Measurements from ENCODE around the gene CHMP2A.
"Not testable (repeated sequence)": the region's sequence is repeated elsewhere in the genome, so short reads cannot be mapped to it uniquely, and the experiment has no call there.

DNA sequence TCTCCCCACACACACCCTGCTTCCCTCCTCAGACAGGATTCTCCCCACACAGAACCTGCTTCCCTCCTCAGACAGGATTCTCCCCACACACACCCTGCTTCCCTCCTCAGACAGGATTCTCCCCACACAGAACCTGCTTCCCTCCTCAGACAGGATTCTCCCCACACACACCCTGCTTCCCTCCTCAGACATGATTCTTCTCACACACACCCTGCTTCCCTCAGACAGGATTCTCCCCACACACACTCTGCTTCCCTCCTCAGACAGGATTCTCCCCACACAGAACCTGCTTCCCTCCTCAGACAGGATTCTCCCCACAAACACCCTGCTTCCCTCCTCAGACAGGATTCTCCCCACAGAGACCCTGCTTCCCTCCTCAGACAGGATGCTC lies 15.7 kb downstream of the CHMP2A start:
- not testable (repeated sequence) for TF ChIP-seq SP1 (IDR thresholded peaks at IDR 0.05; ENCODE audit: low read depth, low read length); CTCF (IDR thresholded peaks at IDR 0.05; ENCODE audit: control extremely low read depth in 1 of 3, insufficient read depth in 1 of 3, low read depth in 1 of 3, low read length in 3 of 3); RXRA (IDR thresholded peaks at IDR 0.05; ENCODE audit: insufficient read depth, low read depth, low read length); CREB1 (IDR thresholded peaks at IDR 0.05); NRF1 (IDR thresholded peaks at IDR 0.05; ENCODE audit: low read depth, low read length)

Data from H1 (cell line).